Sigmoid colon (tissue), 7 donors: ENCODE measurements around the gene NAALADL2. TPM values are rescaled to one million over a fixed set of nuclear protein-coding genes. Genes with fewer than 3 reads are reported as not detected.
"Not testable (repeated sequence)": the region's sequence is repeated elsewhere in the genome, so short reads cannot be mapped to it uniquely, and the experiment has no call there.

Source experiments
- DNase-seq: peaks from one replicate; pipeline ENCODE4 v3.0.0-alpha.2; 2019
- H3K27ac ChIP-seq, 4 donors: fragments of 200-600 bp; sonication (generic); one replicate each; pipeline ENCODE4 v1.5.1; 2016 to 2019; ENCODE audit warnings: mild to moderate bottlenecking in 1 of 4
- H3K27me3 ChIP-seq, 3 donors: fragments of 200-600 bp; sonication (generic); one replicate each; pipeline ENCODE4 v1.5.1; 2019; ENCODE audit warnings: mild to moderate bottlenecking in 1 of 3
- H3K36me3 ChIP-seq, 4 donors: fragments of 200-600 bp; sonication (generic); one replicate each; pipeline ENCODE4 v1.5.1; 2016 to 2019
- H3K4me1 ChIP-seq, 4 donors: fragments of 200-600 bp; sonication (generic); one replicate each; pipeline ENCODE4 v1.5.1; 2017 to 2019
- H3K4me3 ChIP-seq, 4 donors: fragments of 200-600 bp; sonication (generic); one replicate each; pipeline ENCODE4 v1.5.1; 2017 to 2019; ENCODE audit warnings: mild to moderate bottlenecking in 2 of 4, moderate library complexity in 1 of 4
- H3K9me3 ChIP-seq, 4 donors: fragments of 200-600 bp in 3 of 4; sonication (generic) in 3 of 4; one replicate each; pipeline versions ENCODE4 v1.5.1 to v1.6.1; 2013 to 2019
- CTCF ChIP-seq, 4 experiments: fragments of 450-650 bp in 3 of 4; fragments of 200-600 bp in 1 of 4; IDR thresholded peaks; one replicate each; pipeline ENCODE4 v1.5.1; 2016 to 2019; ENCODE audit warnings: antibody characterized with exemption in 4 of 4, mild to moderate bottlenecking in 3 of 4, moderate library complexity in 2 of 4
- EP300 ChIP-seq, 4 donors: sonication (generic); formaldehyde crosslinking; IDR thresholded peaks; one replicate each; pipeline ENCODE4 v1.6.1; 2017; ENCODE audit warnings: antibody characterized with exemption in 4 of 4
- POLR2A ChIP-seq, 2 donors: fragments of 450-650 bp; IDR thresholded peaks; one replicate each; pipeline ENCODE4 v1.6.1; 2016; ENCODE audit warnings: antibody characterized with exemption in 2 of 2, mild to moderate bottlenecking in 2 of 2, moderate library complexity in 2 of 2
- POLR2AphosphoS5 ChIP-seq, 4 donors: sonication (generic); formaldehyde crosslinking; IDR thresholded peaks; one replicate each; pipeline ENCODE4 v1.6.1; 2017; ENCODE audit warnings: antibody characterized with exemption in 4 of 4
- WGBS, 2 donors: extraction: QIAGEN DNeasy Blood & Tissue Kit; methylation state at CpG; one replicate each; pipeline ENCODE4 v1.1.7; 2013; 5-methylcytosine and 5-hydroxymethylcytosine counted together
- intact Hi-C: fragments of 100-400 bp; cut with DNase I; formaldehyde crosslinking; loops from one replicate; pipeline ENCODE4 v1.15.1; 2023
- polyA plus RNA-seq, 3 donors: library from polyadenylated mRNA; stranded (reverse); fragments of 200-250 nt; gene quantifications; one replicate each; pipeline ENCODE4 v1.2.3, GENCODE V29; 2013
- total RNA-seq, 4 donors: library from RNA; depleted of rRNA; stranded (reverse); fragments of >200 nt; gene quantifications; one replicate each; pipeline ENCODE4 v1.1.0, GENCODE V29; 2016
- donor health status: healthy with polysubstance abuse.
- donor health status: Bipolar disorder and iron deficiency.
- donor health status: healthy.

The NAALADL2 gene
- total and polyA plus RNA-seq, 7 donors: 0.46 to 18.5 (median 6.0) TPM

- no peaks in the 10 kb centered on the region for H3K36me3 ChIP-seq
- no peaks in the 10 kb centered on the region for H3K9me3 ChIP-seq
- no peaks in the 10 kb centered on the region for H3K4me1 ChIP-seq
- H3K27me3 ChIP-seq: no peaks in the 10 kb centered on the region
- DNase-seq: no peak
- H3K27ac ChIP-seq: no peak overlapping the region
- no peak for TF ChIP-seq POLR2A (IDR thresholded peaks at IDR 0.05)
- TF ChIP-seq POLR2AphosphoS5 (IDR thresholded peaks at IDR 0.05): no peak
- TF ChIP-seq CTCF (IDR thresholded peaks at IDR 0.05): no peak
- no peak for TF ChIP-seq EP300 (IDR thresholded peaks at IDR 0.05)
- intact Hi-C loops: no loop called here
- no peak overlapping the region for H3K4me3 ChIP-seq
- WGBS, 2 donors: 97 to 98% methylated on average over 2 of the region's 2 CpGs
Observed at GRCh38 chr3:175826759-175827158, 967.6 kb downstream of the NAALADL2 start.

- intact Hi-C loops, DNase-seq, H3K9me3 ChIP-seq, H3K36me3 ChIP-seq, H3K27me3 ChIP-seq, H3K4me1 ChIP-seq, H3K4me3 ChIP-seq, H3K27ac ChIP-seq: not testable (repeated sequence)
- 87 to 89% methylated on average over 8 of the region's 8 CpGs for WGBS, 2 donors
Observed at GRCh38 chr3:175829809-175830208, 970.7 kb downstream of the NAALADL2 start.

- H3K27me3 ChIP-seq, H3K36me3 ChIP-seq, H3K9me3 ChIP-seq, H3K27ac ChIP-seq, intact Hi-C loops, DNase-seq, H3K4me3 ChIP-seq: not testable (repeated sequence)
- peaks cover 0 to 18% (median 8%) of the 10 kb centered on the region in 4 donors for H3K4me1 ChIP-seq
- WGBS, 2 donors: 88 to 92% methylated on average over 6 of the region's 6 CpGs
Observed at GRCh38 chr3:175835763-175836162, 976.6 kb downstream of the NAALADL2 start.

- H3K36me3 ChIP-seq: no peaks in the 10 kb centered on the region
- 78 to 85% methylated on average over 4 of the region's 4 CpGs for WGBS, 2 donors
- no peak for DNase-seq
- no peaks in the 10 kb centered on the region for H3K27me3 ChIP-seq
- H3K9me3 ChIP-seq: no peaks in the 10 kb centered on the region
- peaks cover 0 to 18% (median 8%) of the 10 kb centered on the region in 4 donors for H3K4me1 ChIP-seq
- H3K27ac ChIP-seq: no peak overlapping the region
- H3K4me3 ChIP-seq: no peak overlapping the region
- TF ChIP-seq POLR2A (IDR thresholded peaks at IDR 0.05) (no peak), POLR2AphosphoS5 (IDR thresholded peaks at IDR 0.05) (no peak), EP300 (IDR thresholded peaks at IDR 0.05) (no peak), CTCF (IDR thresholded peaks at IDR 0.05) (no peak)
- intact Hi-C loops: no loop called here
Observed at GRCh38 chr3:175836617-175837016, 977.5 kb downstream of the NAALADL2 start.

GRCh38 chr3:175837962-175838361, 978.8 kb downstream of the NAALADL2 start:
- peaks cover 0 to 18% (median 8%) of the 10 kb centered on the region in 4 donors for H3K4me1 ChIP-seq
- intact Hi-C loops: no loop called here
- 86 to 92% methylated on average over 2 of the region's 2 CpGs for WGBS, 2 donors
- no peaks in the 10 kb centered on the region for H3K27me3 ChIP-seq
- peak in 3 of 4 donors; percentile 27 to 85 (median 64) for TF ChIP-seq POLR2AphosphoS5 (IDR thresholded peaks at IDR 0.05)
- TF ChIP-seq POLR2A (IDR thresholded peaks at IDR 0.05): no peak
- H3K36me3 ChIP-seq: no peaks in the 10 kb centered on the region
- no peak overlapping the region for H3K27ac ChIP-seq
- no peaks in the 10 kb centered on the region for H3K9me3 ChIP-seq
- DNase-seq: no peak
- H3K4me3 ChIP-seq: no peak overlapping the region

GRCh38 chr3:175839366-175840005, 980.4 kb downstream of the NAALADL2 start:
- intact Hi-C loops: no loop called here
- no peaks in the 10 kb centered on the region for H3K36me3 ChIP-seq
- H3K4me3 ChIP-seq: no peak overlapping the region
- no peaks in the 10 kb centered on the region for H3K9me3 ChIP-seq
- no peak for DNase-seq
- H3K27me3 ChIP-seq: no peaks in the 10 kb centered on the region
- WGBS, 2 donors: 86 to 88% methylated on average over 2 of the region's 2 CpGs
- TF ChIP-seq POLR2AphosphoS5 (IDR thresholded peaks at IDR 0.05): no peak
- no peak for TF ChIP-seq CTCF (IDR thresholded peaks at IDR 0.05)
- TF ChIP-seq POLR2A (IDR thresholded peaks at IDR 0.05): no peak
- TF ChIP-seq EP300 (IDR thresholded peaks at IDR 0.05): no peak
- H3K27ac ChIP-seq: no peak overlapping the region
- peaks cover 0 to 18% (median 8%) of the 10 kb centered on the region in 4 donors for H3K4me1 ChIP-seq
